ENCODE results near the gene IL24. TPM values are rescaled to one million over a fixed set of nuclear protein-coding genes. Genes with fewer than 3 reads are reported as not detected.

The IL24 gene
- total and polyA plus RNA-seq, 10 of the 15 experiments (the other 5 are each of a cell fraction or from before 2014, with no cell fraction given) = 0.05 to 19.8 (median 0.35) TPM; not detected in 1

DNA sequence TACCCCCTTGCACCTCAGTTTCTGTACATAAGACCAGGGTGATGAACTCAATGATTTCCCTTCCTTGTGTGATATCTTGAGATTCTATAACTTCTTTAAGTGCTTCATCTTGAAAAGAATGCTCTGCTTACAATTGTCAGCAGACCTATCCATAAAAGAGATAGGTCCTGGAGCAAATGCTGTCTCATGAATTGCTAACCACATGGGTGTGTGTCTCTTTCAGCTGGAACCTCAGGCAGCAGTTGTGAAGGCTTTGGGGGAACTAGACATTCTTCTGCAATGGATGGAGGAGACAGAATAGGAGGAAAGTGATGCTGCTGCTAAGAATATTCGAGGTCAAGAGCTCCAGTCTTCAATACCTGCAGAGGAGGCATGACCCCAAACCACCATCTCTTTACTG is 29.0 kb upstream of the IL24 start (continued):
- TF ChIP-seq, protein P1, sequence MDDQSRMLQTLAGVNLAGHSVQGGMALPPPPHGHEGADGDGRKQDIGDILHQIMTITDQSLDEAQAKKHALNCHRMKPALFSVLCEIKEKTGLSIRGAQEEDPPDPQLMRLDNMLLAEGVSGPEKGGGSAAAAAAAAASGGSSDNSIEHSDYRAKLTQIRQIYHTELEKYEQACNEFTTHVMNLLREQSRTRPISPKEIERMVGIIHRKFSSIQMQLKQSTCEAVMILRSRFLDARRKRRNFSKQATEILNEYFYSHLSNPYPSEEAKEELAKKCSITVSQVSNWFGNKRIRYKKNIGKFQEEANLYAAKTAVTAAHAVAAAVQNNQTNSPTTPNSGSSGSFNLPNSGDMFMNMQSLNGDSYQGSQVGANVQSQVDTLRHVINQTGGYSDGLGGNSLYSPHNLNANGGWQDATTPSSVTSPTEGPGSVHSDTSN (IDR thresholded peaks at IDR 0.05; ENCODE audit: insufficient replicate concordance, low read depth, low read length) = no peak
- TF ChIP-seq, protein P2, sequence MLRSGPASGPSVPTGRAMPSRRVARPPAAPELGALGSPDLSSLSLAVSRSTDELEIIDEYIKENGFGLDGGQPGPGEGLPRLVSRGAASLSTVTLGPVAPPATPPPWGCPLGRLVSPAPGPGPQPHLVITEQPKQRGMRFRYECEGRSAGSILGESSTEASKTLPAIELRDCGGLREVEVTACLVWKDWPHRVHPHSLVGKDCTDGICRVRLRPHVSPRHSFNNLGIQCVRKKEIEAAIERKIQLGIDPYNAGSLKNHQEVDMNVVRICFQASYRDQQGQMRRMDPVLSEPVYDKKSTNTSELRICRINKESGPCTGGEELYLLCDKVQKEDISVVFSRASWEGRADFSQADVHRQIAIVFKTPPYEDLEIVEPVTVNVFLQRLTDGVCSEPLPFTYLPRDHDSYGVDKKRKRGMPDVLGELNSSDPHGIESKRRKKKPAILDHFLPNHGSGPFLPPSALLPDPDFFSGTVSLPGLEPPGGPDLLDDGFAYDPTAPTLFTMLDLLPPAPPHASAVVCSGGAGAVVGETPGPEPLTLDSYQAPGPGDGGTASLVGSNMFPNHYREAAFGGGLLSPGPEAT (IDR thresholded peaks at IDR 0.05; ENCODE audit: low read depth) = no peak
- no peak for TF ChIP-seq GATAD2B (conservative IDR thresholded peaks at IDR 0.05; ENCODE audit: low read depth)
- TF ChIP-seq HDGF (IDR thresholded peaks at IDR 0.05) = no peak
- no peak for TF ChIP-seq EZH2 (IDR thresholded peaks at IDR 0.05; ENCODE audit: borderline replicate concordance, control insufficient read depth, low read depth, low read length)

DNA sequence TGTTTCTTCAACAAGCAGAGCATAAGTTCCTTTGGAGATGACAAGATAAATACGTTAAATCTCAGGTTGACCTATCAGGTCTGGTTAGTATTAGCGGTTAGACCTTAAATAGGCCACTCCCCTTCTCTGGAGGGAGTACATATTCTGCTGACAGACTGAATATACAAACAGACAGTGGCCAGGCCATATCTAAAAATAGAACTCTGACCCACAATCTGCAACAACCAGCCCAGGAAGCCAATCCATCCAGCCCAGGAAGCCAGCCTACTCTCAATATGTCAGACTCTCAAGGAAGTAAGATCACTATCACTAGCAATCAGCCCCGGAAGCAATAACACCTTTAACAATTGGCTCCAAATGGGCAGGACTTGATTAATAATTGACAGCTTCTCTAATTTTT is 25.1 kb upstream of the IL24 start:
- ATAC-seq = no peak
- ChIA-PET RAD21 (ENCODE audit: unreplicated experiment) (interaction anchor here (1.0 kb wide), 1 partner anchor 64 kb away, joined by 3 read pairs; no protein-coding TSS in a partner anchor), CTCF (interaction anchor here (0.8 to 4.2 kb wide), 12 partner anchors 9 to 208 kb away, joined by 3 to 29 read pairs (median 4); no protein-coding TSS in a partner anchor), POLR2A (interaction anchor here (0.6 to 1.2 kb wide), 2 partner anchors 13 to 208 kb away, joined by 3 to 4 read pairs; no protein-coding TSS in a partner anchor), SMC1A (ENCODE audit: uncharacterized antibody, unreplicated experiment) (interaction anchor here (0.6 to 2.3 kb wide), 3 partner anchors 22 to 145 kb away, joined by 3 to 8 read pairs (median 3); no protein-coding TSS in a partner anchor)
- H3K4me1 ChIP-seq (ENCODE audit: control insufficient read depth, insufficient read depth, low read length) = no peaks in the 10 kb centered on the region
- no peaks in the 10 kb centered on the region for H4K20me1 ChIP-seq (ENCODE audit: control insufficient read depth, insufficient read depth)
- H2AFZ ChIP-seq (ENCODE audit: control insufficient read depth, low read depth, low read length) = no peak overlapping the region
- no peaks in the 10 kb centered on the region for H3K36me3 ChIP-seq (ENCODE audit: control insufficient read depth in 2 of 2, insufficient read depth in 2 of 2, low read length in 1 of 2)
- no peak for FAIRE-seq
- in situ Hi-C loops (cut with MboI) (no loop called here), intact Hi-C loops (cut with micrococcal nuclease; ENCODE audit: unreplicated experiment) (no loop called here)
- no peak overlapping the region for H3K4me3 ChIP-seq
- DNase-seq (ENCODE audit: low read depth, low spot score) = no peak
- H3K79me2 ChIP-seq (ENCODE audit: control insufficient read depth, insufficient read depth, low read length) = no peaks in the 10 kb centered on the region
- no peak overlapping the region for H3K9ac ChIP-seq (ENCODE audit: control insufficient read depth, insufficient read depth, low read length)
- H3K4me2 ChIP-seq (ENCODE audit: control insufficient read depth, insufficient read depth) = no peak overlapping the region
- TF ChIP-seq NFYA (IDR thresholded peaks at IDR 0.05; ENCODE audit: borderline replicate concordance, low read depth, low read length) = no peak
- 92% methylated on average over 3 of the region's 3 CpGs for WGBS (ENCODE audit: insufficient coverage, insufficient replicate concordance, low lambda C conversion rate, missing lambda C conversion rate)
- no peak overlapping the region for H3K27ac ChIP-seq (ENCODE audit: control insufficient read depth, insufficient read depth)
- H3K9me3 ChIP-seq (replicated peaks; ENCODE audit: control insufficient read depth, insufficient read depth, low read length) = no peaks in the 10 kb centered on the region; the same call in 2 of the 3 replicates
- no TSS peak for BruUV-seq (replicated peaks)
- no peaks in the 10 kb centered on the region; a peak in 1 of 4 replicates for H3K27me3 ChIP-seq (replicated peaks in 1 of 2; ENCODE audit: control insufficient read depth in 2 of 2, insufficient read depth in 2 of 2, low read length in 1 of 2)
